NCI-H1092 treated with DMSO at 0.1 percent for 48 hours (cell line): ENCODE measurements around the gene DISC1.
A peak's percentile ranks its signal among the peaks of the same experiment; 100 is the strongest.
"Not testable (repeated sequence)": the region's sequence is repeated elsewhere in the genome, so short reads cannot be mapped to it uniquely, and the experiment has no call there.

ENCODE experiments used
- DNase-seq: peaks from one replicate; lab custom pipeline; 2025; lab: John Stamatoyannopoulos, UW

Gene DISC1

DNA sequence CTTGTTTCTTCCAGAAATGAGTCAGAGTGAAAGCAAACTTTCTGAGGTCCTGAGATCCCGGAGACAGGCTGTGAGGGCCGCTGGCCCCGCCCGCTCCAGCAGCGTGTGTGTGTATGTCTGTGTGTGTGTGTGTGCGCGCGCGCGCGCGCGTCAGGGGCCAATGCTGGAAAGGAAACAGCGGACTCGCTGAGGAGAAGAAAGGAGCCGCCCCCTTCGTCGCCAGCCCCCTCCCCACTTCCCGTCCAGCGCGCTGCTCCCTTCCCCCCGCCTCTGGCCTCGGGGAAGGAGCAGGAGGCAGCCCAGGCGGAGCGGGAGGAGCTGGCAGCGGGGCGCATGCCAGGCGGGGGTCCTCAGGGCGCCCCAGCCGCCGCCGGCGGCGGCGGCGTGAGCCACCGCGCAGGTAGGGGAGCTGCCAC lies at the start of gene DISC1:
Gene DISC1 (plus strand): TSS at position 256 of the 416 bp plus-strand sequence. CDS start 78 bp downstream, at position 334.
- peak; percentile 67 for DNase-seq

DNA sequence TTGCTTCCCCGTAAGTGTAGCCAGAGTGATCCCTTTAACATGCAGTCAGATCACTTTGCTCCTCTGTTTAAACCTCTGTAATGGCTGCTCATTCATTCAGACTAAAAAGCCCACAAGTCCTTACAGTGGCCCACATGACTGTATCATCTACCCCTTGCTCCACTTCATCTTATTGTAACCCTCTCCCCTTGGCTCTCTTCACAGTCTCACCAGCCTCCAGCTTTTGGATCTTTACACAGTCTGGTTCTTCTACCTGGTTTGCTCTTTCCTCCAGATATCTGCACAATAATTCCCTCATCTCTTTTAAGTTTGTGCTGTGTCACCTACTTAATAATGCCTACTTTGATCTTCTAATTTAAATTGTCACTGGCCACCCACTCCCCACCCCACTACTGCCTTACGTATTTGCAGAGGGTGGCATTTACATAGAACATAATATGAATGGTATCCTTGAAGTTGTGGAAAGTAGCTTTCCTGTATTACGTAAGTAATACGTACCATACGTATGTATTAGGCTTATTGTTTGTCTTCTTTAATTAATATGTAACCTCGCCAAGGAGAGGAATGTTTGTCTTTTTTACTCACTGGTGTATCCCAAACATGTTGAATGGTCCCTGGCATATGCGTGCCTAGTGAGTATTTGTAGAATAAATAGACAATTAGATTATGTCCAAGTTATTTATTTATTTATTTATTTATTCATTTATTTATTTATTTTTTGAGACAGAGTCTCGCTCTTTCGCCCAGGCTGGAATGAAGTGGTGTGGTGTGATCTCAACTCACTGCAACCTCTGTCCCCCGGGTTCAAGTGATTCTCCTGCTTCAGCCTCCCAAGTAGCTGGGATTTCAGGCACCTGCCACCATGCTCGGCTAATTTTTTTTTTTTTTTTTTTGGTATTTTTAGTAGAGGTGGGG lies 49.5 kb upstream of the DISC1 start:
- DNase-seq, result no peak

DNA sequence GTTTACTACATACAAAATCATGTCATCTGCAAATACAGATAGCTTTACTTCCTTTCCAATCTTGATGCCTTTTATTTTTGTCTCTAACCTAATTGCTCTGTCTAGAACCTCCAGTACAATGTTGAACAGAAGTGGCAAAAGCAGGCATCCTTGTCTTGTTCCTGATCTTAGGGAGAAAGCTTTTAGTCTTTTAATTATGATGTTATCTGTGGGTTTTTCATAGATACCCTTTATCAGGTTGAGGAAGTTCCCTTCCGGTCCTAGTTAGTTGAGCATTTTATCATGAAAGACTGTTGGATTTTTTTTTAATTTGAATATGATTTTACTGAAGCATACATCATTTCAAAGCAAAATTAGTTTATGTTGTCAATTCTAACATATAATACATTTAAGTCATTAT lies 45.7 kb upstream of the DISC1 start:
- DNase-seq, result no peak

DNA sequence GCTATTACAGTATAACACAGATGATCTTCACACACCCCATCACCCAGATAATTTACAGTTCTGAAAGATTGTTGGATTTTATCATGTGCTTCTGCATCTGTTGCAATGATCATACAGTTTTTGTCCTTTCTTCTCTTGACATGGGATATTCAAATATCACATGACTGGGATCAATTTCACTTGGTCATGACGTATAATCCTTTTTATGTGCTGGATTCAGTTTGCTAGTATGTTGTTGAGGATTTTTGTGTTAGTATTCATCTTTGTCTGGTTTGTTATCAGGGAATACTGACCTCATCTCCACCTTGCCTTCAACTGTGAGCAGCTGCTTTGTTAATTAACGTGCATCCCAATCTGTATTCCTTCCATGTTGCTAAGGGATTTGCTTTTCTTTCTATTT lies 44.7 kb upstream of the DISC1 start:
- no peak for DNase-seq

DNA sequence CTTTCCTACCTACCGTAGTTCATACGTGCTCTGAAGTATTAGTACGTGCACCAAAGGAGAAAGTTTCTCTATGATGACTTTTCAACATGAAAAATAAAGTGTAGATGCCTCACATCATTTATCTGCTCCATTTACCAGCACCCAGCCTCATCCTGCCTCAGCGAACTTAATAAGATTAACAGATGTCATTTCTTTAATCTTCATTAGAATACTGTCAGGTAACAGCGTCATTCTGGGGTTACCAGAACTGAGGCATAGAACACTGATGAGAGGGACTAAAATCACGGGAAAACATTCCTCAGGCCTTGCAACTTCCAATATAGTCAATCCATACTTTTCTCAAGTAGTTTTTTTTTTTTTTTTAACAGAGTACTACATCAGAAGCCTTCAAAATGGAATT lies 43.2 kb upstream of the DISC1 start:
- DNase-seq, result no peak

DNA sequence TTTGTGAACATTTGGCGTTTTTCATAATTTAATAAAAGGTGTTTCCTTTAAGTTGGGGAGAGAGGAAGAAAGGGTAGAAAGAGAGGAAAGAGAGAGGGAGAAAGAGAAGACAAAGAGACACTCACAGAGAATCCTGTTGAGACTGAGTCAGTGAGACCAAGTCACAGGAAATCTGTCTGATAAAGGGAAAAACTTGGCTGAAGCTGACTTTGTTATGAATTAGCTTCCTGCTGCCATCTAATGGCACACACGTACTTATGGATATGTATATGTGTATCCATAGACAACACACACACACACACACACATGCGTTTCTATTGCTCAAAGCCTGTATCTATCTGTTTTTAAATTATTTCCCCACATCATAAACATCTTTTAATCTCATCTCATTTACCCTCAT lies 42.5 kb upstream of the DISC1 start:
- peak; percentile 33 for DNase-seq

DNA sequence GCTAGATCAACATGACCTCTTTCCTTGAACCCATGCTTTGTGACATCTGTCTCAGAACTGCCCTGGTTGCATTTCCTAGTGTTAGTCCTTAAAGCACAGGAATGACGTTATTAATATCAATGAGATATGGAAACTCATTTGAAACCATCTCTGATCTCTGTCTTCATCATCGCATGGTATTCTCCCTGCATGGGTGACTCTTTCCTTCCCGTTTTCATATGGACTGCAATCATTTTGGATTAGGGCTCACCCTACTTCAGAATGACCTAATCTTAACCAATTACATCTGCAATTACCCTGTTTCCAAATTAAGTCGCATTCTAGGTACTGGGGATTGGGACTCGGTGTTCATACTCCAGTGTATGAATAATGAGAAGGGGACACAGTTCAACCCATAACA lies 41.7 kb upstream of the DISC1 start:
- DNase-seq, result no peak

DNA sequence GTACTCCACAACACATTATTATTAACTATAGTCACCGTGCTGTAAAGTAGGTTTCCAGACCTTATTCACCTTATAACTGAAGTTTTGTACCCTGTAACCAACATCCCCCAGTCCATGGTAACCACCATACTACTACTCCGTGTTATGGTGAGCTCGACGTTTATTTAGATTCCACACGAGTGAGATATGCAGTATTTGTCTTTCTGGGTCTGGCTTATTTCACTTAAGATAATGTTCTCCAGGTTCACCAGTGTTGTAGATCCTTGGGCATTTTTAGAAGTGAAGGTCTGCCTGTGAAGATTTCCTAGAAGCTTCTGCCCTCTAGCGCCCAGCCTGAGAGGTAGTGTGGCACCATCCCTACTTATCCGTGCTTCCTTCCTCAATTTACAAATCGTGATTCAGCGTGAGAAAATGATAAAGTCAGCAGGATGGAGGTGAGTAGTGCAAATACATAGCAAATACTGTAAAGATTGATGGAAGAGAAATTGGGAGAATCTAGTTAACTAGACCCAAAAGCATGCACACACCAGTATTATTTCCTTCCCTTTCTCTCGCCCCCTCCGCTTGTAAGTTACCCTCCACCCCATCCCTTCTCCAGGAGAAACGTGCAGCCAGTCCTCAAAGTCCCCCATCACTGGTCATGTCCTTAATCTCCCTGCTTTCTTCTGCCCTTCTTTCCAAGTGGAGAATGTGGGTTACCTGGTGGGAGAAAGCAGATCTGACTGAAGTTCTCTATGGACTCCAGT lies 36.0 kb upstream of the DISC1 start:
- DNase-seq, result peak; percentile 19

DNA sequence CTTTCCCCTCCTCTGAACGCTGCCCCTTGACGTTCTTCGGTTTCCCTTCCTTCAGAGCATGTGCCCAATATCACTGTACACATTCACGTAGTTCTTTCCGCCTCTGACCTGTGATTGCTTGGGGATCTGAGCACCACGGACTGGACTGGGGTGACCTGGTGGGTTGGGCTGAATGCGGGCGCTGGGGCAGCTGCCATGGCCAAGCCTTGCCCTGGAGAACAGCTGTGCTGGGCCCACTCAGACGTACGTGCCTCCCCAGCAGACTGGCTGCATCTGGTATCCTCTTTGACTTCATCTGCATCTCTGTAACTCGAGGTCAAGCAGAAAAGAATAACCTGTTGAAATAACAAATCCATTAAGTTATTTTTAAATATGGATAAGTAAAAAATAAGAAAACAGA lies 35.1 kb upstream of the DISC1 start:
- DNase-seq, result no peak

DNA sequence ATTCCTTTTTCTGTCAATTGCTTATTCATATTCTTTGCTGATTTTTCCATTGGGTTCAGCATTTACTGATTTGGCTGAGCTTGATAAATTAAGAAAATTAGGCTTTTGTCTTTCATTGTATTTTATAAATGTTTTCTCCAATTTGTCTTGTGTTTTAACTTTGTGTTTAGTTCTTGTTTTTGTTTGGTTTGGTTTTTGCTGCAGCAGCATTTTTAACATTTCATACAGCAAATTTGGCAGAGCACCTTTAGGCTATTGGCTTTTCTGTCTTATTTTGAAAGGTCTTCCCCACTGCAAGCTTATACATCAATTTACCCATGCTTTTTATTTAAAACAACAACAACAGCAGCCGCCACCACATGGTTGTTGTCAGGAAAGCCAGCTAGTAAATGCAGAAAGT lies 33.8 kb upstream of the DISC1 start:
- DNase-seq, result no peak

DNA sequence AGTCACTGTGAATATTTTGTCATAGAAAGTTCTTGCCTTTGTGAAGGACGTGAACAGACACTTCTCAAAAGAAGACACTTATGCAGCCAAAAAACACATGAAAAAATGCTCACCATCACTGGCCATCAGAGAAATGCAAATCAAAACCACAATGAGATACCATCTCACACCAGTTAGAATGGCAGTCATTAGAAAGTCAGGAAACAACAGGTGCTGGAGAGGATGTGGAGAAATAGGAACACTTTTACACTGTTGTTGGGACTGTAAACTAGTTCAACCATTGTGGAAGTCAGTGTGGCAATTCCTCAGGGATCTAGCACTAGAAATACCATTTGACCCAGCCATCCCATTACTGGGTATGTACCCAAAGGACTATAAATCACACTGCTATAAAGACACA lies 33.3 kb upstream of the DISC1 start:
- DNase-seq, result not testable (repeated sequence)

DNA sequence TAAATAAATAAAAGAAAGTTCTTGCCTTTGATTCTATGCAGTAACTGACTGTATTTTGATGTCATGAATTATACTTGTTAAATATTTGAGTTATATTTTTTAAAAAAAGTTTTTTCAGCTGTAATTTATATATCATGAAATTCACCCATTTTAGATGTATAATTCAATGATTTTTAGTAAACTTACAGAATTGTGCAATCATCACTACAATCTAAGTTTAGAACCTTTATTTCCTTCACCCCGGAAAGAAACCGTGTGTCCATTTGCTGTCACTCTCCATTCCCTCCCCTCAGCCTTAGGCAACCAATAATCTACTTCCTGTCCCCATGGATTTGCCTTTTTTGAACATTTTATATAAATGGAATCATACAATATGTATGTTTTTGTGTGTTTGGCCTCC lies 32.5 kb upstream of the DISC1 start:
- DNase-seq, result no peak

DNA sequence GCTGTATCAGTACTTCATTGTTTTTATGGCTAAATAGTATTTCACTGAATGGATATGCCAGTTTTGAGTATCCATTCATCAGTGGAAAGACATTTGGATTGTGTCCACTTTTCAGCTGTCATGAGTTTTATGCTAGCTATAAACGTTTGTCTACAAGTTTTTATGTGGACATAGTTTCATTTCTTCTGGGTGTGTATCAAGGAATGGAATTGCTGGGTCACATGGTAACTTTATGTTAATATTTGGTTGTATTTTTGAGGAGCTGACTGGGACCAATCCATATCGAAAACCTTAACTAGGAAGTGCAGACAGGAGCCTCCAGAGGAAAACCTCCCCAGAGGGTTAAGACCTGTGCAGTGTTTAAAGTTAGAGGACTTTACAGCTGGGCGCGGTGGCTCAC lies 31.8 kb upstream of the DISC1 start:
- no peak for DNase-seq

DNA sequence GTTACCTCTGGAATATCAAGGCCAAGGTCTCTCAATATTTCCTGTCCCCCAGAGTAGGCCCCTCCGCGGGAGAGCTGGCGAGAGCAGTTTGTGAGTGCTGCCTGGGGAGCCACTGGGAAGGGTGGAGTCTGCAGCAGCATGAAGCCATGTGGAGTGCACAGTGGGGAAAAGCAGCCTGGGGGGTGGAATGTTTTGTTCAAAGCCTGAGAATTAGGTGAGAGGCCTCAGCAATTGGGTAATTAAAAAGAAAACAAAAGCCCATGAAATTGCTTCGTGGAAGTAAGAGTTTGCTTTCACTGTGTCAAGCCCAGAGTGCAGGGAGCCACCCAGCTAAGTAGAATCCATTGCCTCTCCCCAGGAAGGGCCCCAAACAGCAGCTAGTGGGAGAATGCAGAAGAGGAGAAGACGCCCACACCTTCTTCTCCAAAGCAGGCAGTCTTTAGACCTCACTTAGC lies 30.2 kb upstream of the DISC1 start:
- no peak for DNase-seq

DNA sequence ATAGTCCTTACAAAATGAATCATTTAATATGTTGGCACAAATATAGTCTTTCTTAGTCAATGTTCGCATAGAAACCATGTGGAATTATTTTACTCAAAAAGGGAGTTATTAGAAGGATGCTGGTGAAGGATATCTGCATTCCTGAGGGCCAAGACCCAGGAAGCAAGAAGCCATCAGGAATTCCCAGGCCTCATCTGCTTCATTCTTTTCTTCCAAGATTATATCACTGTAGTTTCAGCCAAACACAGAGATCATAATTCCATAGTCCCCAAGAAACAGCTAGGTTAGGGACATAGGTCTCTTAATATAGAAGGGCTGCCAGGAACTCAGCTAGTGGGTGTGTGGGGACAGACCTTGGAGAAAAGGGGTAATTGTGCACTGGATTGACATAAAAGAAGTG lies 28.6 kb upstream of the DISC1 start:
- no peak for DNase-seq

DNA sequence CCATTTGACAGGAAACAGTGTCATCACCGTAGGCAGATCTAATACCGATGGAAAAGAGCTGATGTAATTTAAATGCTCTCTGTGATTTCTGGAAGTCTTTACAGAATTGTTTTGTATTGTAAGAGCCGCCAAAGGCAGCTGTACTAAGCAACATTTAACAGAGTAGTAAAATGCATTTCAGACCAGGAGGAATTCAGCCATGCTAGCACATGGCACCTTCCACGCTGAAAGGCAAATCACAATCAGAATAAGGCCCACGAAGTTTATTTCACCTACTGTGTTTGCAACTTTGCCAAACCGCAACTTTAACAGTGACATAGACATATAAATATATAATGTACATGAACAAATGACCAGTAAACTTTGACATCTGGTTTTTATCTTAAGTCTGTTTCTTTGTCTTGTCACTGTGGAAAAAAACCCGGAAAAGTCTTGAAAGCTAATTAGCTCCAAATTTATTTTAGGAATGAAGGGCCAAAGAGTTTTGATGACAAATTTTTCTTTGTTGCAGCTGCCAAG lies 26.1 kb upstream of the DISC1 start:
- no peak for DNase-seq

DNA sequence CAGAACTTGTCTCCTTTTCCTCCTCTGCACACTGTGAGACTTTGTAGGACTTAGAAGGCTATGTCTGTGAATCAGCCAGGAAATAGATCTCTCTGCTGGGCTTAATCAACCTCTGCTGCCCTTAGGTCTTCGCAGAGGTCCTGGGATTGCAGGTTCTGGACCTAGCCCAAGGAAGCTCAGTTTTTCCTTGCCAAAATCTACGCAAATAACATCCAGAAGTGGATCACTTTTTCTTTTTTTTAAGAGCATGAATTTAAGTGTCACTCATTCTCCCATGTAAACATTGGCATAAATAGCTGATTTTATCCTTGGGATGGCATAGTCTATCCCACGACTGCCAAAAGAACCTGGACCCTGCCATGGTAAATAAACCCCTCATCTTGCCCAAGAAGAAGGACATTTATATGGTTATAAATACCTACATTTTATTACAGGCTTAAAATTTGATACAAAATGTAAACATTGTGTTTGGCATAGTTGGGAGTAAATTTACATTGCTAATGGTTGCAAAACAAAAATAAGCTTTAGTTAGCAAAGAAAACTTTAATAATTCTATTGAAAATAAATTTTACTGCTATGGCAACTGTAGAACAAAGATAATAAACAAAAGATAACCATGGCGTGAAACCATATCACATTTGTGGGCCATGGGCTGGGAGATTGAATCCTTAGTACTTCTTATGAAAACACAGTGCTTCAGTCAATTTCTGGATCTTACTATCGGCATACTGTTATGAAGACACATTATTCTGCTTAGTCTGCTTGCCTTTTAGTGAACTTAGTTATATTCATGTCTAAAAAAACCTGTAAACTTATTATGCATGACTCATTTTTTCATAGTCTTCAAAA lies 24.5 kb upstream of the DISC1 start:
- DNase-seq, result no peak

DNA sequence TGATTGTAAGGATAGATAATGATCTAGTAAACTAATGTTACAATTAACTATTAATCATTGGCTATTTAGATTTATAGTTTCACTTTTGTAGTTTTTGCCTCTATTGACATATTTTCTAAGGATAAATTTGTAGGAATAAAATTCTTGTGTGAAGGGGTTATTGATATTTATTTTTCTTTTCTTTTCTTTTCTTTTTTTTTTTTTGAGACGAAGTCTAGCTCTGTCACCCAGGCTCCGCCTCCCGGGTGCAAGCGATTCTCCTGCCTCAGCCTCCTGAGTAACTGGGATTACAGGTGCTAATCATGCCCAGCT lies 24.0 kb upstream of the DISC1 start:
- DNase-seq, result no peak

DNA sequence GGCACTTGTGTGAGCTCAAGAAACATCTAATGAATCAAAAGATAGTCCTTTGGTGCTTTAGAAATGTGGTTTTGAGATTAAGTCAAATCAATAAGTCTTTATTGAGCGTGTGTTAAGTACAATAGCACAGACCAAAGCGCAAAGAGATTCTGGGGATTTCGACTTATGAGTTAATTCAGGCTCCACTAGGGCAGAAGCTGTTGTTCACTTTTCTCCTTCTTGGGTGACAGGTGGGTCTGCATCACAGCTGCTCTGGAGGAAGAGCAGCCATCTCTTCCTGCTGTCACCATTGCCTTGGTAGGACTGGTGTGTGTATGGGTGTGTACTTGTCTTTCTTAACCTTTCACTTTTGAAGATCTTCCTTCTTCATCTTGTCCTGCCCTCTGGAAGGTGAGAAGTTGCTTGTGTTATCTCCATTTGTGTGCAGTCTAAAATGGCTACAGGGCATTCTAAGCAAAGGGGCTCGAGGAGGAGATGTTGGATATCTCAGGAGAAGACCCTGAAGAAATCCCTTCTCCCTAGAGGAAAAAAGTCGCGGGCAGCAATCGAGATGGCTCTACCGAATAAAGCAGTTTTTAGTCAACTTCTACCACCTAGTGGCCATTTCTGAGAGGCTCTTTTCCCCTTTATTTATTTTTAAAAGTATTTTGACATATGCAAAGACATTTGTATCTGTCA lies 22.9 kb upstream of the DISC1 start:
- peak; percentile 85 for DNase-seq

DNA sequence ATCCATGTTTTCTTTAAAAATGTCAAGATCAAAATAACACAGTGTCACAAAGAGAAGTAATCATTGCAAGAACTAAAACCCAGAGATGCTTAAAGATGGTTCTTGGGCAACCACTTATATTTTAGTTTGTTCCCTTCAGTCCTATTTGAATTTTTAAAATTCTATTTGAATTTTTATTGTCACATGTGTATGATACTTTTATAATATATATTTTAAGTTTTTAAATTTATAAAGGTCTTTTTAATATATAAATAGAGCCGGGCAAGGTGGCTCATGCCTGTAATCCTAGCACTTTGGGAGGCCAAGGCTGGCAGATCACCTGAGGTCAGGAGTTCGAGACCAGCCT lies 22.3 kb upstream of the DISC1 start:
- DNase-seq, result no peak

DNA sequence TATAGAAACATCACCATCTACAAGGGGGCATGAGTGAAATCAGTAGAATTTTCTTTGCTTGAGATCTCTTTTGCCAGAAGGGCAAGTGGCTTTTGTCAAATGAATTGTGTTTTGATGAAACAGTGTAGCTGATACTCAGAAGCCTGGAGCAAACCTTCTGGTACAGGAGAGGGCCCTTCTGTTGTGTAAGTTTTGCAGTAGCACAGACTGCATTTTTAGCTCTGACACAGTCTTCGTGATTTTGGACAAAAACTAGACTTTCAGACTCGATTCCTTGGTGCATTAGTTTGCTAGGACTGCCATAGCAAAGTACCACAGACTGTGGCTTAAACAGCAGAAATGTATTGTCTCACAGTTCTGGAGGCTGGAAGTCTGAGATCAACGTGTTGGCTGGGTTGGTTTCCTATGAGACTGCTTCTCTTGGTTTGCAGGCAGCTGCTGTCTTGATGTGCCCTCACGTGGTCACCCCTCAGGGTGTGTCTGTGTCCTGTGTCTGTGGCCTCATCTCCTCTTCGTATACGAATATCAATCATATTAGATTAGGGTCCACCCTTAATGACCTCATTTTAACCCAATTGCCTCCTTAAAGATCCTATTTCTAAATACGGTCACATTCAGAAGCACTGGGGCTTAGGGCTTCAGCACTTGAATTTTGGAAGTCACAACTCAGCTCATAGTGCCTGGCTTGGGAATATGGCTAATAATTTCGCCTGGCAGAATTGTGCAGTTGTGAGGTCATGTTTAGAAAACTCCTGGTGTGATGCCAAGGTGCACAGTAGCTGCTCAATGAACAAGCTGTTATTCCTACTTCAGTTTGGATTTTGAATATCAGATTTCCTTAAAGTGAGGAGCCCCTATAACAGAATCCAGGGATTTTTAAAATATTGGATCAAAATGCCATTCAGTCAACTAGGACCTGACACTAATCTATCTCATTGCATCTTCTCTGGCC lies 21.2 kb upstream of the DISC1 start:
- no peak for DNase-seq
